ENCODE data around the gene LIPA.

Gene LIPA

DNA sequence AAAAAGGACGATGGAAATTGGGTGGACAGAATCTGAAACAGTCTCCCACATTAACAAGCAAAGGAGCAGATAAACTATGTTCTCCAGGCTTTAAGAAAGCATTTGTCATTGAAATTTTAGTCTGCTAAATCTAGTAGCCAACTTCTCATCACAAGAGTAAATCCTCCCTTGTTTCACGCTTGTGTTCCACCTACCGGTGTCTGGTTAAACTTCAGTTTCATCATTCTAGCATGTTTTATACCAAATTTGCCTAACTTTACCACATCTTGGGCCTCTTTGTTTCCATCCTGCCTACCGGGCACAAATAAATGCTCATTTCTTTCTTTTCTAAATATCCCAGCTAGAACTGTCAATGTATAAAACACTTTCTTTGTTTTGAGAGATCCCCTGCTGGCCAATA, 5.8 kb downstream of the LIPA start:
- TF ChIP-seq TAF1 (IDR thresholded peaks at IDR 0.05; ENCODE audit: low read depth) (no peak), CREB1 (IDR thresholded peaks at IDR 0.05; ENCODE audit: low read depth) (no peak), CEBPB (IDR thresholded peaks at IDR 0.05) (no peak), EGR1 (IDR thresholded peaks at IDR 0.05) (no peak), ZBTB7A (IDR thresholded peaks at IDR 0.05; ENCODE audit: low read depth) (no peak), EP300 (IDR thresholded peaks at IDR 0.05; ENCODE audit: borderline replicate concordance) (no peak), YY1 (IDR thresholded peaks at IDR 0.05; ENCODE audit: low read depth) (no peak), TCF12 (IDR thresholded peaks at IDR 0.05; ENCODE audit: low read depth) (no peak), TEAD4 (IDR thresholded peaks at IDR 0.05) (no peak)
- TF ChIP-seq, protein P1, sequence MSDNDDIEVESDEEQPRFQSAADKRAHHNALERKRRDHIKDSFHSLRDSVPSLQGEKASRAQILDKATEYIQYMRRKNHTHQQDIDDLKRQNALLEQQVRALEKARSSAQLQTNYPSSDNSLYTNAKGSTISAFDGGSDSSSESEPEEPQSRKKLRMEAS (IDR thresholded peaks at IDR 0.05), result no peak
- TF ChIP-seq, protein P2, sequence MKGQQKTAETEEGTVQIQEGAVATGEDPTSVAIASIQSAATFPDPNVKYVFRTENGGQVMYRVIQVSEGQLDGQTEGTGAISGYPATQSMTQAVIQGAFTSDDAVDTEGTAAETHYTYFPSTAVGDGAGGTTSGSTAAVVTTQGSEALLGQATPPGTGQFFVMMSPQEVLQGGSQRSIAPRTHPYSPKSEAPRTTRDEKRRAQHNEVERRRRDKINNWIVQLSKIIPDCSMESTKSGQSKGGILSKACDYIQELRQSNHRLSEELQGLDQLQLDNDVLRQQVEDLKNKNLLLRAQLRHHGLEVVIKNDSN (IDR thresholded peaks at IDR 0.05), result no peak

DNA sequence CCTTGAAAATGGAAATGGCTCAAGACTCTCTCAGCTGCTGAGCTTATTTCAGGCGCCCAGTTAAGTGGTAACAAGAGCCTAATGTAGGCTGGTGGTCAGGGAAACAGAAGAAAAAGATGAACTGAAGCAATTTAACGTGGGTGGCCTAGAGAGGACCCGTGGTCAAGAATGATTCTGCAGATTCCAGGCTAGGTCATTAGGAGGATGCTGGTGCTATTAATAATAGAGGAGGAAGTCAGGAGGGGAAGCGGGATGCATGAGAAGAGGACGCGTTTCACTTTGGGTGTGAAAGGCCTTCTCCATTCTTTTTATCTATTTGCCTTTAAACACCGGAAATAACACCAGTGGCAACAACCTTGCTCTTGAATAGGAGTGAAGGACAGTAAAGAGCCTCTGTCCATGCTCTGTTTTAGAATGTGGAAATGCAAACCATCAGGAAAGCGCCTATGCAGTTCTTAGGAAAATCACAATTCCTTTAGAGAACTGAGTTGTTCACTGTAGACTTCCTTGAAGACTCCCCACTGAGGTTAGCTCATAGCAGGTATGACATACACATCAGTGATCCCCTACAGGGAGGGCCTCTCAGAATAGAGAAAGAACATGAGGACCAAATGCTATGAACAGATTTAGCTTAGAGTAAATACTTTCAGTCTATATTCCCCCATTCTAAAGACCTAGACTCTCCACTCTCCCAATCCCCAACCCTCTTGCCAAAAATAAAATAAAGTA, 8.6 kb downstream of the LIPA start:
- TF ChIP-seq, protein P2 (IDR thresholded peaks at IDR 0.05), result no peak
- TF ChIP-seq EGR1 (IDR thresholded peaks at IDR 0.05), result no peak
- TF ChIP-seq ZBTB7A (IDR thresholded peaks at IDR 0.05; ENCODE audit: low read depth), result no peak
- no peak for TF ChIP-seq EP300 (IDR thresholded peaks at IDR 0.05; ENCODE audit: borderline replicate concordance)
- TF ChIP-seq NFIC (IDR thresholded peaks at IDR 0.05), result no peak
- no peak for TF ChIP-seq TEAD4 (IDR thresholded peaks at IDR 0.05)
- TF ChIP-seq, protein P1 (IDR thresholded peaks at IDR 0.05), result no peak
- TF ChIP-seq, protein P3, sequence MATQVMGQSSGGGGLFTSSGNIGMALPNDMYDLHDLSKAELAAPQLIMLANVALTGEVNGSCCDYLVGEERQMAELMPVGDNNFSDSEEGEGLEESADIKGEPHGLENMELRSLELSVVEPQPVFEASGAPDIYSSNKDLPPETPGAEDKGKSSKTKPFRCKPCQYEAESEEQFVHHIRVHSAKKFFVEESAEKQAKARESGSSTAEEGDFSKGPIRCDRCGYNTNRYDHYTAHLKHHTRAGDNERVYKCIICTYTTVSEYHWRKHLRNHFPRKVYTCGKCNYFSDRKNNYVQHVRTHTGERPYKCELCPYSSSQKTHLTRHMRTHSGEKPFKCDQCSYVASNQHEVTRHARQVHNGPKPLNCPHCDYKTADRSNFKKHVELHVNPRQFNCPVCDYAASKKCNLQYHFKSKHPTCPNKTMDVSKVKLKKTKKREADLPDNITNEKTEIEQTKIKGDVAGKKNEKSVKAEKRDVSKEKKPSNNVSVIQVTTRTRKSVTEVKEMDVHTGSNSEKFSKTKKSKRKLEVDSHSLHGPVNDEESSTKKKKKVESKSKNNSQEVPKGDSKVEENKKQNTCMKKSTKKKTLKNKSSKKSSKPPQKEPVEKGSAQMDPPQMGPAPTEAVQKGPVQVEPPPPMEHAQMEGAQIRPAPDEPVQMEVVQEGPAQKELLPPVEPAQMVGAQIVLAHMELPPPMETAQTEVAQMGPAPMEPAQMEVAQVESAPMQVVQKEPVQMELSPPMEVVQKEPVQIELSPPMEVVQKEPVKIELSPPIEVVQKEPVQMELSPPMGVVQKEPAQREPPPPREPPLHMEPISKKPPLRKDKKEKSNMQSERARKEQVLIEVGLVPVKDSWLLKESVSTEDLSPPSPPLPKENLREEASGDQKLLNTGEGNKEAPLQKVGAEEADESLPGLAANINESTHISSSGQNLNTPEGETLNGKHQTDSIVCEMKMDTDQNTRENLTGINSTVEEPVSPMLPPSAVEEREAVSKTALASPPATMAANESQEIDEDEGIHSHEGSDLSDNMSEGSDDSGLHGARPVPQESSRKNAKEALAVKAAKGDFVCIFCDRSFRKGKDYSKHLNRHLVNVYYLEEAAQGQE (IDR thresholded peaks at IDR 0.05; ENCODE audit: low read depth), result no peak
- TF ChIP-seq RAD21 (IDR thresholded peaks at IDR 0.05; ENCODE audit: low read depth), result no peak
- TF ChIP-seq TCF12 (IDR thresholded peaks at IDR 0.05; ENCODE audit: low read depth), result no peak
- TF ChIP-seq TAF1 (IDR thresholded peaks at IDR 0.05; ENCODE audit: low read depth), result no peak
- no peak for TF ChIP-seq CEBPB (IDR thresholded peaks at IDR 0.05)
- TF ChIP-seq CREB1 (IDR thresholded peaks at IDR 0.05; ENCODE audit: low read depth), result no peak
- no peak for TF ChIP-seq FOXM1 (IDR thresholded peaks at IDR 0.05; ENCODE audit: borderline replicate concordance, low read depth)
- TF ChIP-seq YY1 (IDR thresholded peaks at IDR 0.05; ENCODE audit: low read depth), result no peak

DNA sequence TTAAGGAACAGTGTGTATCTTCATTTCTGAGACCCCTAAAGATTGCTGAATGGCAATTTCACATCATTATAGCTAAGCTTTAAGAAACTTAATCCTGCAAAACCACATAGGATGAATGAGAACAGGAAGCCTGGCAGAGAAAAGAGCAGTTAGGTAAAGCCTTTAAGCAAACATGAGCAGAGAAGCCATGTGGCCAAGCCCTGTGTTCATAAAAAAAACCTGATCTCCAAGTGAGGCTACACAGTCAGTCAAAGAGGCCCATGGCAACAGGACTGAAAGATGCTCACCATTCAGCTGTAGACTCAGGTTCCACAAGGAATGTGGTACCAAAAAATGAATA, 9.3 kb downstream of the LIPA start:
- TF ChIP-seq TEAD4 (IDR thresholded peaks at IDR 0.05), result no peak

DNA sequence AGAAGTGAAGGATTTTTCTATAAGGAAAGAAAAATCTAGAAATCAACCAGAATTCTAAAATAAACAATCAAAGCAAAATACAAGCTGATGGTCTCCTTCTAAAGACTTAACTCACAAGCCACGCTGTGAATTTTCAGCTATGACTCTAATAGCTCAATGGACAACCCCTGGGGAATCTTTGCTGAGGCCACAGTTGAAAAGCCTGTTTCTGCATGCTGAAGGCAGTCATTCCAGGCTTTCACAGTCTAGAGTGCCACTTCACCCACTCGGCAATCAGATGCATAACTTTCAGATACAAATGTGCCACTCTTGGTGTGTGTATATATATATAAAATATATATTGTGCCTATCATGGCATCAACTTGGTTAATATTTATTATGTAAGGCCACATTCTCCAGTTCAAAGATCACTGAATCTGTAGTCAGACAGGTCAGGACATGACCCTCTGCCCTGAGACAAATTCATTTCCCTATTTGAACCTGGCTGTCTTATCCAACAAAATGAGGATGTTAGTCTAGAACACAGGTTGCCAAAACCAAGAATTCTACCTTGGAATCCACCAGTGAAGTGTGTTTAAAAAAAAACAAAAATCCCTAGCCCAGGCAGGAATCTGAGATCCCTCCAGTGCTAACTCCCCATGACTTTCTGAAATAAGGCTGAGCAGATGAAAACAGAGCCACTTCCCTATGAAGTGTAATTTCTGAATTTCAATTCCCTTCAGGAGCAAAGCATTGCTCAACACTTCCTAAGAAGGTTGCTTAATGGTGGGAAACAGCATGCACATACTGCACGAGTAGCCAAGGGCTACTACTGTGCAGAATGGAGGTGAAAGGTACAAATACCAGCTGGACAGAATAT, 9.9 kb downstream of the LIPA start:
- no peak for TF ChIP-seq CREB1 (IDR thresholded peaks at IDR 0.05; ENCODE audit: low read depth)
- 0 out of 2 replicates have a peak, but pooled peaks have one; percentile 38 for TF ChIP-seq CEBPB (IDR thresholded peaks at IDR 0.05)
- TF ChIP-seq NFIC (IDR thresholded peaks at IDR 0.05), result no peak
- TF ChIP-seq TEAD4 (IDR thresholded peaks at IDR 0.05), result no peak
- TF ChIP-seq YY1 (IDR thresholded peaks at IDR 0.05; ENCODE audit: low read depth), result no peak

DNA sequence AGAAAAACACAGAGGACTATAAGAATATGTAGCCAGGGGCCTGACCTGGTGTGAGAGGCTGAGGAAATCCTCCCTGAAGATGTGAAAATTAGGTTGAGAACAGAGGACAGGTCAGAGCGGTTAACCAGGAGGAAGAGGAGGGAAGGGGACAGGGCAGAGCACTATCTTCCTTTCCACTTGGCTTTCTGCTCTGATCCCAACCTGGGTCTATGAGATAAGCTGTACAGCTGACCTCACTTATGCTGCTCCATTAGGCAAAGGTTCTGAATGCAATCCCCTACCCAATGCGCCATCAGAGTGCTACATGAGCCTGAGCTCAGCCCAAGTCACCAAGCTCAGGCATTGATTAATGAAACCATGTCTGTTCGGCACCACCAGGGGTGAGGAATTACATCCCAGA, 10.5 kb downstream of the LIPA start:
- TF ChIP-seq, protein P1 (IDR thresholded peaks at IDR 0.05), result no peak
- TF ChIP-seq RAD21 (IDR thresholded peaks at IDR 0.05; ENCODE audit: low read depth), result no peak
- no peak for TF ChIP-seq YY1 (IDR thresholded peaks at IDR 0.05; ENCODE audit: low read depth)
- no peak for TF ChIP-seq TCF12 (IDR thresholded peaks at IDR 0.05; ENCODE audit: low read depth)

DNA sequence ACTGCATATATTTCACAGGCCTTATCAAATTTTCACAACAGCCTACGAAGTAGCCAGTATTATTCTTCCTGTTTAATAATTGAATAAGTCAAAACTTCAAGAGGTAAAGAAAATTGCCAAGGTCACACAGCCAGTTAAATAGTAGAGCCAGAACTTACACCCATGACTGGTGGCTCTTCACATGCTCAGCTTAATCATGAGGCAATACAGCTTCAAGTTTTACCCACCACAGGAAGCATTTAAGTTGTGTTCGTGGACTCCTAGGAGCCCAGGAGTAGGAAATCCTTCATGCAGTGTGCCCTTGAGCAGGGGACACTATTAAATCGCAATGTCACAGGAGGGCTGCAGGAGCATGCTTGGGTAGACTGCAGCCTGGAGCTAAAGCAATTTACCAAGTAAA, 11.1 kb downstream of the LIPA start:
- TF ChIP-seq, protein P3 (IDR thresholded peaks at IDR 0.05; ENCODE audit: low read depth), result no peak
- TF ChIP-seq EGR1 (IDR thresholded peaks at IDR 0.05) (no peak), TEAD4 (IDR thresholded peaks at IDR 0.05) (no peak), TAF1 (IDR thresholded peaks at IDR 0.05; ENCODE audit: low read depth) (no peak), CREB1 (IDR thresholded peaks at IDR 0.05; ENCODE audit: low read depth) (no peak), TCF12 (IDR thresholded peaks at IDR 0.05; ENCODE audit: low read depth) (no peak), ZBTB7A (IDR thresholded peaks at IDR 0.05; ENCODE audit: low read depth) (no peak), YY1 (IDR thresholded peaks at IDR 0.05; ENCODE audit: low read depth) (no peak), NFIC (IDR thresholded peaks at IDR 0.05) (no peak), EP300 (IDR thresholded peaks at IDR 0.05; ENCODE audit: borderline replicate concordance) (no peak)
- TF ChIP-seq, protein P2 (IDR thresholded peaks at IDR 0.05), result no peak
